M059J (cell line): ENCODE measurements around the gene SEMA6A. TPM values are rescaled to one million over a fixed set of nuclear protein-coding genes. Genes with fewer than 3 reads are reported as not detected.
A peak's percentile ranks its signal among the peaks of the same experiment; 100 is the strongest.

Source experiments
- DNase-seq: peaks from one replicate; pipeline ENCODE4 v3.0.0-alpha.2; 2012; ENCODE audit warnings: low read depth
- total RNA-seq: library from RNA; depleted of rRNA; stranded (reverse); fragments of >200 nt; shearing (Covaris generic); gene quantifications from 2 replicates; pipeline ENCODE4 v1.2.3, GENCODE V29; 2014

The SEMA6A gene
- total RNA-seq, 1 experiment from 2014 or later = not detected

DNA sequence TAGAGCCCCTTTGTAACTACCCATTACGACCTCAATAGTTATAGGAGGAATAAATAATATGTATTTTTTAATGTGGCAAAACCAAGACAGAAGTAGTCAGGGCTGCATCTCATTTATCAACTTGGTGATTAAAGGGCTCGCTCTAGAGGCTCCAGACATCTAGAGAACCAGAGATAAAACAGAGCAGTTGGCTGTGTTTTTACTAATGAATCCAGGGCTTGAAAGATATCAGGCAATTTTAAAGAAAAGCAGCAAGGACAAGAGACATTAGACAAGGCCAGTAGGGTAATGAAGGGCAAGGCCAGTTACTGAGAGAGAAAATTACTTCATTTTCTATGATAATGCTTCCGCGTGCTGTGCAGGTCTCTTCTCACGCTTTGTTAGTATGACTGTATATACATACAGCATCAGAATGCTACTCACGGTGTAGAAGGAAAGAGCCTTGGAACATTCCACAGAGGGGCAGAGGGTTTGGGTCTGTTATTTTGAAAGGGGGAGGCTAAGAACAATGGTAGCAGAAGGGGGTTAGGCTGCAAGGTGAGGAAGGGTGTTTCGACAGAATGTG is 110.4 kb downstream of the SEMA6A start:
- no peak for DNase-seq

DNA sequence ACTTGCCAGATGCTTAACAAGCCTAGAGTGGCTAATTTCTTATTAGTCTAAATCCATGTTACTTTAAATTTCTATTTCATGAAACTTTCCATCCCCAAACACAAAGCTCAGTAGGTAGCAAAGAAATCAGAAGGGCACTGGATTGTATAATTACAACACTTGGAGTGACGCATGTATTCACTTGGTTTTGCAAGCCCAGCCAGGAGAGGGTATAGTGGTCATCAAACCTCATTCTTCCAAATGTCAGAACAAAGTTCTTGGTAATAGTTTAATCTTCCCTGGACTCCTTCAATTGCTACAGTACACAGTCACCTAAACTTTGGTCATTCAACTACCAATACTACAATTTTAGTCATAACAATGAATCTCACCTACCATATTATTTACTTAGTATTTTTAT is 112.1 kb downstream of the SEMA6A start:
- DNase-seq = no peak

- DNase-seq = no peak
These were observed 115.3 kb downstream of the SEMA6A start for GRCh38 chr5:116459301-116459700.

DNA sequence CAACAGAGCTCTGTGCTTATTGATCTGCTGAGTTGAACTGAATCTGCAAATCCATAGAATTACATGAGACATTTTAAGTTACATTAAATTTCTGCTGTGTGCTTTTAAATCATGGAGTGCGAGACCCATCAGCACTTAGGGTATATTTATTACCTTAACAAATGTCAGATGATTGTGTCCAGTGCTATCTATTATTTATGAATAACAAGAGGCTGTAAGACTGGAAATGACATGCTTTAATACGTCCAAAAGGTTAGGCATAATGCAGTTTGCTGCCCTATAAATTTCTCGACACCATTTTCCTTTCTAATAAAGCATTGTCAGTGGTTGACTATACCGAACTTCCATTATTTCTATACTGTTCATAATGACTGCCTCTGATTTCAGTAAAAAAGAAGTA is 117.6 kb downstream of the SEMA6A start:
- no peak for DNase-seq

DNA sequence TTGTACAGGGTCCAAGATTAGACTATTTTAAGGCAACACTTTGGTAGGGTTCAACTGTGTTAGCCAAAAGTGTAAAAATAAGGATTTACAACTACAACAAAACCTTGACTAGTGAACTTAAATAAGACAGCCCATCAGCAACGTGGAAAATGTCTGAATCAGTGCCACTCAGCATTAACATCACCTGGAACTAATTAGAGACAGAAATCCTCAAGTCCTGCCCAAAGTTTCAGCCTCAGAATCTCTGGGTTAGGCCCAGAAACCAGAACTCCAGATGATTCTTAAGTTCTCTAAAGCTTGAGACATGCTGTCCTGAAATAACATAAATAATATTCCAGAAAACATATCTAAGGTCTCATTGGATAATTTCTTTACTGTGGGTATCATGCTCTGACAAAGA is 118.6 kb downstream of the SEMA6A start:
- no peak for DNase-seq

GRCh38 chr5:116455061-116455460 is 119.6 kb downstream of the SEMA6A start:
- peak; percentile 59 for DNase-seq

- DNase-seq = peak; percentile 88
These were observed 120.2 kb downstream of the SEMA6A start for GRCh38 chr5:116454417-116454927.

- peak; percentile 51 for DNase-seq
These were observed 120.6 kb downstream of the SEMA6A start for GRCh38 chr5:116453988-116454411.

- DNase-seq = no peak
These were observed 121.8 kb downstream of the SEMA6A start for GRCh38 chr5:116452774-116453368.

DNA sequence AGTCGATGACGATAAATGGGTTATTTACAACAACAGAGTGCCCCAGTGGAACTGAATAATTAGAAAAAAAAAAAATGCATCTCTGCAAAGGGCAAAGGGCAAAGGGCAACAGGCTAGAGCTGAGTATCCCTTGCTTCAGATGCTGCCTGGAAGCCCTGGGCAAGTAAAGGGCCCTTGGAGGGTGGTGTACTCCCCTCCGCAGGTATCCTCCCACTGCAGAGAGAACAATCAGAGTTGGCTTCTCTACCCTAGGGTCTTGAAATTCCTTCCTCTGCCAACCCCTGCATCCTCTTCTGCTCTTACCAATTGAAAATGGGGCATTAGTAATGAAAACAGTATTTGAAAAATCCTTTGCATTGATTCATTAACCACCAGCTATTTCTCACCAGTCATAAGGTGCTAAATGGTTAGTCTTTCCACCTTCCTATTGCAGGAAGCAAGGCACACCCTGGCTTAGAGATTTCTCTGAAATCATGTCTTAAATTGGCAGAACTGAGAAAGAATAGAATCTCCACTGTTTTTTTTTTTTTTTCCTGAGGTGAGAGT is 122.6 kb downstream of the SEMA6A start:
- DNase-seq = no peak

- no peak for DNase-seq
These were observed 123.6 kb downstream of the SEMA6A start for GRCh38 chr5:116451066-116451465.

- DNase-seq = no peak
These were observed 125.2 kb downstream of the SEMA6A start for GRCh38 chr5:116449458-116449857.

- DNase-seq = no peak
These were observed 125.7 kb downstream of the SEMA6A start for GRCh38 chr5:116448870-116449427.

DNA sequence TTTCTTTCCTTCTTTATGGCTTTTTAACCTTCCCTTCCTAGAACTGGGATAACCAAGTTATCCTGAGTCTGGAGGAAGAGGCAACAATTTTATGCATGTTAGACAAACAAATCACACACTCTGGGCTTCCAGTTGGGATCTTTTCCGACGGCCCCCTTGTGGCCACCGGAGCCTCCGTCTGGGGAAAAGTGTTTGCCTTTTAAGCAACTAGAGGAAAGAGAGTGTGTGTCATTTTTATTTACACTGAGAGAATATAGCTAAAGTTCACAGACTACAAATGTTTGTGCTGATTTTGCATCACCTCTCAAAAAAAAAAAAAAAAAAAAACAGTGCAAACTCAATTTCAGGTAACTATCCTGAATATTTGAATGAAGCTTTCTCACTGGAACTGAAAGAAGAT is 126.2 kb downstream of the SEMA6A start:
- DNase-seq = no peak

DNA sequence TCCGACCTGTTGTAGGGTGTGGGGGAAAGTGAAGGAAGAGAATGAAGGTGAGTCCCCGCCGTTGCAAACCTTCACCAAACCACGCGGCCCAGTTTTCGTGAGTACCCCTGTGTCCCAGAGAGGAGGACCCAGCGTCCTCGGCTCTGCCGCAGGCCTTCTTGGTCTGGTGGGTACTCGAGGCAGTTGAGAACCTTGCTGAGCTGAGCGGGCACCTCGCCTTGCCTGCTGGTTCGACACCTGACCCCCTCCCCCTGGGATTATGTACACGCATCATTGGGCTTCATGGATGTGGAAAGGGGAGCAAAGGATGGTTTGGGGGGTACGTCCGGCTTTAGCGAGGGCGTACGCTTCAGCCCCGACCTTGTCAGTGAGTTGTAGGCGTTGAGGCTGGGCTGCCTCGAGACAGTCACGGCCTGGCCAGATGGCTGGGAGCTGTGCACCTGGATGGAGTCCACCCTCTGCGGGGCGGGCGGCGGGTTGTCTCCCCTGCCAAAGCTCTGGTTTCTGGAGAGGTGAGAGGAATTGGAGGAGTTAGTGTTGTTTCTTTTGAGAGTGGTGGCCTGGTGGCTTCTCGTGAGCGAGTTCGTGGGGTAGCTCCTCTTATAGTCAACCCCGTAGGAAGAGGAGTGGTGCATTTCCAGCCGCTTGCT is 128.1 kb downstream of the SEMA6A start:
- no peak for DNase-seq

GRCh38 chr5:116445311-116445710 is 129.3 kb downstream of the SEMA6A start:
- no peak for DNase-seq

DNA sequence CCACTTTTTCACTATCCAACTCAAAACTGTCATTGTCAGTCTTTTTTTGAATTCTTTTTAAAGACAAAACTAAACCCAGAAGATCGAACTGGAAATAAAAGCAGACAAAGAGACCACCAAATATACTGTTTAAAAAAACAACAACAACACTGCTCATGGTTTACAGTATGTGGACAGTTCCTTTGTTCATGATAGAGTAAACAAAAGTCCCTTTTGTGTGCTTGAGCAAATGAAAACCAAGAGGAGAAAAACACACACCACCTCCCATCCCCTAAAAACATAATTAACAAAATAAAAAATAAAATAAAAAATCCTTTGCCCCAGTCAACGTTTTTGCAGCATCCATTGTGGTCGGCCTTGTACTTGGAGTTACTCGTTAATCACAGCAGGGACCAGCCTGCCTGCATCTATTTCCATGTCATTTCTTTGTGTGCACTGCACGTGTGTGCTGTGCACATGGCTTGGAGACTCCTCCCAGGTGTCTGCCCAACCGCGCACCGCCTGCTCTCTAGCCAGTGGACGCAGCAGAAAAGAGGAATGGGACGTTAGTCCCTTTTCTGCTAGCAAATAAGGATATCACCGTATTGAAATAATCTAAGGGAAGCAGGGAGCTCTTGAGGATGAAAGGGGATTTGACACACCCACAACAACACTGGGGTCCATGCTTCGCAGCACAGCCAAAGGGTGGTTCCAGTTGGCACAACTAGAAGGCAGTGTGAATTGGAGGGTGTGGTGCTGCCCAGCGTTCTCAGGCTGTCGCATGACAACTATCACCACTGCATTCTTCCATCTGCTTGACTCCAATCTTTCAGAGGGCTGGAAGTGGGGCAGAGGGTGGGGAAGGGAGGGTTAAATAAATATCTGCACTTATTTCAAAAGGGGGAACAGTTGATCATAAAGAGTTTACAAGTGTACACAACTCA is 130.0 kb downstream of the SEMA6A start:
- no peak for DNase-seq

- no peak for DNase-seq
These were observed 131.6 kb downstream of the SEMA6A start for GRCh38 chr5:116442931-116443551.

DNA sequence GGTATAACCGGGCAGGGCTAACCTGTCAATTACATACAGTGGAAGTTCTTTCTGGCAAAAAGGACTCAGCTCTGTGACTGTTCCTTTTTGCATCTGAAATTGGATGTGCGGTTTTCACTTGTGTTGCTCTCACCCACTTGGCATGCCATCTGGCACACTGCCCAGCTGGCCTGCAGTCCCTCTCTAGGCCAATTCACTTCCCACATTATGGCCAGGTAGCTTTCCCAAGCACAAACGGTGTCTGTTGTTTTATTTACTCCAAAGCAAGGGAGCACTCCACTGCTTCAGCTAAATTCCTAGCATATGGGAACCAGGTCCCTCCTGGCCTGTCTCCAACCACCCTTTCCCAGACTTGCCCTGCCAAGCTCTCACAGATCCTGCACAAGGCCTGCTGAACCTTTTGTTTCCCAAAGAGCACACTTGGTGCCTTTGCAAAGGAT is 132.5 kb downstream of the SEMA6A start:
- DNase-seq = peak; percentile 85

- no peak for DNase-seq
These were observed 133.4 kb downstream of the SEMA6A start for GRCh38 chr5:116441223-116441622.

DNA sequence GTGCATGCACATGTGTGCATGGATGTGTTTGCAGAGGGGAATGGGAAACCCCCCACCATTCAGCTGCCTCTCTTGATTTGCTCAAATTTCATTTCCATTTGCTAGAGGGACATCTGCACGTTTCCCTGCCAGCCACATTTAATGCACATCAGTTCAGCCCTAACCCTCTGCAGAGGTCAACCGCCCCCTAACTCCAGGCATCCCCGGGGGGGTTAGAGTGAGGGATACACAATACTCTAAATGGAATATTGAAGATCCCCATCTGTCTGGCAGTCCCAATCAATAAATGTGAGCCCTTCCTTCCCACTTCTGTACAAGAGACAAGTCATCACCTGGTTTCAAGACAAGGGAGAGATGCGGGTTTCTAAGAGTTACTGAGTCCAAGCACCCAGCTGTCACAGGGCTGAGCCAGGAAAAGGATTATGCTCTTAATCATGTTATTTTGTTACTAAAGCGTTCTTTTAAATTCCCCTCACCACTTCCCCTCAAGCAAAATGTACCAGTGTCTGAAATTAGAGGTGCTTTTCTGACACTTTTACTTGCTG is 134.1 kb downstream of the SEMA6A start:
- no peak for DNase-seq
